ENCODE results near the gene OTUB2.

DNA sequence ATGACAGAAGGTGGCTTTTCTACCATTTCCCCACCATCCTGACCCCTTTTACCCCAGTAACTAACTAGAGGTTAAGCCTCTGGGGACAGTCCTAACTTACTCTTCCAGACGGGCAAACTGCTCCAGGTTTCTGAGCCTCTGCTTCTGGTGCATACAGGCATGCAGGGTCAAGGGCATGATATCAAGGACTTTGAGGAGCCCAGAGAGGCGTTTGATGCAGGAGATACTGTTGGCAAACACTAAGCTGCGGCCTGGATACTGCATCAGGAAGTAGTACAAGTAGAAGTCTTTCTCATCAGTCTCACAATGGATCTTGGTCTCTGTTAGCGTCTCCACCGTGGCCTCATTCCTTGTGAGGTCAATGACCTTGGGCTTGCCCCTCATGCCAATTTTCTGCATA is 33.9 kb downstream of the OTUB2 start:
- TF ChIP-seq, protein P1, sequence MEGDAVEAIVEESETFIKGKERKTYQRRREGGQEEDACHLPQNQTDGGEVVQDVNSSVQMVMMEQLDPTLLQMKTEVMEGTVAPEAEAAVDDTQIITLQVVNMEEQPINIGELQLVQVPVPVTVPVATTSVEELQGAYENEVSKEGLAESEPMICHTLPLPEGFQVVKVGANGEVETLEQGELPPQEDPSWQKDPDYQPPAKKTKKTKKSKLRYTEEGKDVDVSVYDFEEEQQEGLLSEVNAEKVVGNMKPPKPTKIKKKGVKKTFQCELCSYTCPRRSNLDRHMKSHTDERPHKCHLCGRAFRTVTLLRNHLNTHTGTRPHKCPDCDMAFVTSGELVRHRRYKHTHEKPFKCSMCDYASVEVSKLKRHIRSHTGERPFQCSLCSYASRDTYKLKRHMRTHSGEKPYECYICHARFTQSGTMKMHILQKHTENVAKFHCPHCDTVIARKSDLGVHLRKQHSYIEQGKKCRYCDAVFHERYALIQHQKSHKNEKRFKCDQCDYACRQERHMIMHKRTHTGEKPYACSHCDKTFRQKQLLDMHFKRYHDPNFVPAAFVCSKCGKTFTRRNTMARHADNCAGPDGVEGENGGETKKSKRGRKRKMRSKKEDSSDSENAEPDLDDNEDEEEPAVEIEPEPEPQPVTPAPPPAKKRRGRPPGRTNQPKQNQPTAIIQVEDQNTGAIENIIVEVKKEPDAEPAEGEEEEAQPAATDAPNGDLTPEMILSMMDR (conservative IDR thresholded peaks at IDR 0.05): no peak
- TF ChIP-seq EZH2 (IDR thresholded peaks at IDR 0.05; ENCODE audit: low read depth): no peak
